Endodermal cell (in vitro differentiated cells): ENCODE measurements around the gene ACLY. TPM values are rescaled to one million over a fixed set of nuclear protein-coding genes. Genes with fewer than 3 reads are reported as not detected.
"Not testable (repeated sequence)": the region's sequence is repeated elsewhere in the genome, so short reads cannot be mapped to it uniquely, and the experiment has no call there.

Experiments
- DNase-seq: peaks from one replicate; pipeline ENCODE4 v3.0.0-alpha.2; 2017
- H3K27ac ChIP-seq: 2 replicates; pipeline ENCODE4 v1.5.1; 2013; ENCODE audit warnings: mild to moderate bottlenecking, low read depth, low read length, moderate library complexity
- H3K27me3 ChIP-seq: 2 replicates; pipeline ENCODE4 v1.6.1; 2013; ENCODE audit warnings: mild to moderate bottlenecking, low read length, moderate library complexity; ENCODE audit not compliant: insufficient read depth, control insufficient read depth, poor library complexity, severe bottlenecking
- H3K36me3 ChIP-seq: 2 replicates; pipeline ENCODE4 v1.7.0; 2013; ENCODE audit warnings: mild to moderate bottlenecking, low read length, moderate library complexity; ENCODE audit not compliant: control insufficient read depth, insufficient read depth
- H3K4me1 ChIP-seq: one replicate; pipeline ENCODE4 v1.7.0; 2013; ENCODE audit warnings: low read length; ENCODE audit not compliant: control insufficient read depth, insufficient read depth
- H3K4me3 ChIP-seq: 2 replicates; pipeline ENCODE4 v1.5.1; 2013; ENCODE audit warnings: mild to moderate bottlenecking, low read length, moderate library complexity
- H3K9ac ChIP-seq: 2 replicates; pipeline ENCODE4 v1.6.1; 2013; ENCODE audit warnings: mild to moderate bottlenecking, low read length, moderate library complexity; ENCODE audit not compliant: poor library complexity, severe bottlenecking; ENCODE audit errors: extremely low read depth
- H3K9me3 ChIP-seq: 2 replicates; pipeline ENCODE4 v1.6.1; 2013; ENCODE audit warnings: mild to moderate bottlenecking, low read length, moderate library complexity; ENCODE audit not compliant: control insufficient read depth
- H3K27ac Mint-ChIP-seq: 2 replicates; pipeline ENCODE4 v1.8.0; 2020; ENCODE audit warnings: mixed read lengths
- H3K27me3 Mint-ChIP-seq: 2 replicates; pipeline ENCODE4 v1.8.0; 2021; ENCODE audit warnings: mild to moderate bottlenecking, mixed read lengths; ENCODE audit not compliant: insufficient read depth
- H3K36me3 Mint-ChIP-seq: 2 replicates; pipeline ENCODE4 v1.8.0; 2020; ENCODE audit warnings: low read depth, mixed read lengths
- H3K4me1 Mint-ChIP-seq: 2 replicates; pipeline ENCODE4 v1.8.0; 2020; ENCODE audit warnings: mixed read lengths
- H3K4me3 Mint-ChIP-seq: 2 replicates; pipeline ENCODE4 v1.8.0; 2020; ENCODE audit warnings: mild to moderate bottlenecking, moderate library complexity, mixed read lengths
- H3K9me3 Mint-ChIP-seq: 2 replicates; pipeline ENCODE4 v1.8.0; 2020; ENCODE audit warnings: mild to moderate bottlenecking, mixed read lengths
- WGBS, 2 experiments: methylation state at CpG; one replicate each; pipeline versions ENCODE4 v1.1.5 to v1.1.7; 2013; ENCODE audit warnings: missing lambda C conversion rate in 2 of 2, mixed read lengths in 1 of 2; ENCODE audit not compliant: insufficient coverage in 1 of 2, insufficient read length in 1 of 2; 5-methylcytosine and 5-hydroxymethylcytosine counted together
- total RNA-seq, 2 donors: library from RNA; stranded (reverse); fragmentation: NEBNext Ultra II Directional in 1 of 2; extraction: Animal tissue kit (Norgen Biotek cat#: 25700) in 1 of 2; gene quantifications; 2 replicates in 1 of 2; 3 replicates in 1 of 2; pipeline ENCODE4 v1.2.1, GENCODE V29; 2021
- TF ChIP-seq, protein P1 (sequence below): fragments of 200-600 bp; sonication (generic); conservative IDR thresholded peaks from 2 replicates; pipeline ENCODE4 v1.5.0; 2021; ENCODE audit warnings: antibody characterized with exemption, mild to moderate bottlenecking

ACLY gene
- total RNA-seq, 2 donors from 2014 or later, result 261 to 304 TPM

DNA sequence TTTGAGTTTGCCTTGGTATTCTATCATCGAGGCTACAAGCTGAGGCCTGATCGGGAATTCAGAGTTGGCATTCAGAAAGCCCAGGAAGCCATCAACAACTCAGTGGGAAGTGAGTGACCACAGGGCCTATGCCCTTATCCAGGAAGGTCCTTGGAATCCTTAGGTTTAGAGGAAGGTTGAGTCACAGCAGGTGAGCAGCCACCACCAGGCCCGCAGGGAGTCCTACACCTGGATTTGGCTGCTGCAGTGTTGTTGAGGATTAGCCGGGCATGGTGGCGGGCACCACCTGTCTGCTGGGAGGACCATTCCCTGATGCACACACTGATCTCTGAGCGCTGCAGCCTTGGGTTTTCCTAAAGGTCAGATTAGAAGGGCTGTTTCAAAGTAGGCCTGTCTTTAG is 16.9 kb upstream of the ACLY start:
- Mint-ChIP-seq H3K27ac (no peak overlapping the region), H3K27me3 (no peaks in the 10 kb centered on the region), H3K4me3 (no peak overlapping the region), H3K36me3 (peaks cover 10% of the 10 kb centered on the region), H3K4me1 (no peaks in the 10 kb centered on the region), H3K9me3 (no peaks in the 10 kb centered on the region)
- no peak for DNase-seq
- 90 to 98% methylated on average over 6 of the region's 6 CpGs for WGBS, 2 experiments
- Histone ChIP-seq H3K36me3 (no peaks in the 10 kb centered on the region), H3K9me3 (no peaks in the 10 kb centered on the region), H3K27me3 (no peaks in the 10 kb centered on the region), H3K4me1 (no peaks in the 10 kb centered on the region), H3K4me3 (no peak overlapping the region), H3K27ac (no peak overlapping the region), H3K9ac (no peak overlapping the region)
- TF ChIP-seq, protein P1, sequence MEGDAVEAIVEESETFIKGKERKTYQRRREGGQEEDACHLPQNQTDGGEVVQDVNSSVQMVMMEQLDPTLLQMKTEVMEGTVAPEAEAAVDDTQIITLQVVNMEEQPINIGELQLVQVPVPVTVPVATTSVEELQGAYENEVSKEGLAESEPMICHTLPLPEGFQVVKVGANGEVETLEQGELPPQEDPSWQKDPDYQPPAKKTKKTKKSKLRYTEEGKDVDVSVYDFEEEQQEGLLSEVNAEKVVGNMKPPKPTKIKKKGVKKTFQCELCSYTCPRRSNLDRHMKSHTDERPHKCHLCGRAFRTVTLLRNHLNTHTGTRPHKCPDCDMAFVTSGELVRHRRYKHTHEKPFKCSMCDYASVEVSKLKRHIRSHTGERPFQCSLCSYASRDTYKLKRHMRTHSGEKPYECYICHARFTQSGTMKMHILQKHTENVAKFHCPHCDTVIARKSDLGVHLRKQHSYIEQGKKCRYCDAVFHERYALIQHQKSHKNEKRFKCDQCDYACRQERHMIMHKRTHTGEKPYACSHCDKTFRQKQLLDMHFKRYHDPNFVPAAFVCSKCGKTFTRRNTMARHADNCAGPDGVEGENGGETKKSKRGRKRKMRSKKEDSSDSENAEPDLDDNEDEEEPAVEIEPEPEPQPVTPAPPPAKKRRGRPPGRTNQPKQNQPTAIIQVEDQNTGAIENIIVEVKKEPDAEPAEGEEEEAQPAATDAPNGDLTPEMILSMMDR, result no peak

DNA sequence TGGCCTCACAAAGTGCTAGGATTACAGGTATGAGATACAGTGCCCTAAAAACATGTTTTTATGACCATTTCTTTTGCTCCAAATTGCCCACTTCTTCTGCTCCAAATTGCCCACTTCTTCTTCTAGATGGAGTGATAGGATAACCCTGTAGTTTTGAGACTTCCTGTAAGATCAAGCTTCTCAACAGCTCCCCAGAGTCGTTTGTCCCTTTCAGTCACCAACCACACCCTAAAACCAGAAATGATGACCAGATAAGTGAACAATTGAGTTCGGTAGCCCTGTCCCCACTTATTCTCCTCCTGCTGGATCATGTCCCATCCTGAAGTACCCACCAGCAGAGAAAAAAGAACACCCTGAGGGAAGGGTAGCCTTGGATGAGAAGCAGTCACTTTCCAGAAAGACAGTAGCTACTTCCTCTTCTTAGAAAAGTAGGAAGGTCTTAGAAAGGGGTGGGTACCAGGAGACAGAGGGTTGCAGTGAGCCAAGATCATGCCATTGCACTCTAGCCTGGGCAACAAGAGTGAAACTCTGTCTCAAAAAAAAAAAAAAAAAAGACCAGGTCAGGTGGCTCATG is 14.2 kb upstream of the ACLY start:
- H3K27me3 ChIP-seq, result no peaks in the 10 kb centered on the region
- no peaks in the 10 kb centered on the region for H3K27me3 Mint-ChIP-seq
- H3K27ac ChIP-seq, result no peak overlapping the region
- no peak overlapping the region for H3K9ac ChIP-seq
- TF ChIP-seq, protein P1, result no peak
- WGBS, 2 experiments, result 80% methylated on average over 2 of the region's 2 CpGs; no CpG with 5 or more reads in 1 of the 2 experiments
- H3K36me3 Mint-ChIP-seq, result peaks cover 7% of the 10 kb centered on the region
- H3K9me3 Mint-ChIP-seq, result no peaks in the 10 kb centered on the region
- no peaks in the 10 kb centered on the region for H3K36me3 ChIP-seq
- H3K4me3 Mint-ChIP-seq, result no peak overlapping the region
- peaks cover 8% of the 10 kb centered on the region for H3K4me1 Mint-ChIP-seq
- no peaks in the 10 kb centered on the region for H3K9me3 ChIP-seq
- H3K4me1 ChIP-seq, result no peaks in the 10 kb centered on the region
- DNase-seq, result no peak
- H3K27ac Mint-ChIP-seq, result no peak overlapping the region
- no peak overlapping the region for H3K4me3 ChIP-seq

DNA sequence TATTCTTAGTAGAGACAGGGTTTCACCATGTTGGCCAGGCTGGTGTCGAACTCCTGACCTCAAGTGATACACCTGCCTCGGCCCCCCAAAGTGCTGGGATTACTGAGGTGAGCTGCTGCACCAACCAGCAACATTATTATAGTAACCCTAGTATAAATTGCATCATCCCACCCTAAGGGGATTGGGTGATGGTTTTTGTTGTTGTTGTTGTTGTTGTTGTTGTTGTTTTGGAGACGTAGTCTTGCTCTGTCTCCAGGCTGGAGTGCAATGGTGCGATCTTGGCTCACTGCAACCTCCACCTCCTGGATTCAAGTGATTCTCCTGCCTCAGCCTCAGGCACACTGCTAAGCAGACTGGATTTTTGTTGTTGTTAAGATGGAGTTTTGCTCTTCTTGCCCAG is 13.0 kb upstream of the ACLY start:
- H3K9me3 Mint-ChIP-seq, H3K36me3 ChIP-seq, H3K4me3 Mint-ChIP-seq, H3K9me3 ChIP-seq, H3K4me1 ChIP-seq, H3K9ac ChIP-seq, H3K4me1 Mint-ChIP-seq, DNase-seq, H3K27me3 ChIP-seq, H3K27me3 Mint-ChIP-seq, H3K36me3 Mint-ChIP-seq, H3K27ac ChIP-seq, H3K27ac Mint-ChIP-seq, H3K4me3 ChIP-seq: not testable (repeated sequence)
- 95 to 100% methylated on average over 2 to 4 of the region's 4 CpGs for WGBS, 2 experiments

DNA sequence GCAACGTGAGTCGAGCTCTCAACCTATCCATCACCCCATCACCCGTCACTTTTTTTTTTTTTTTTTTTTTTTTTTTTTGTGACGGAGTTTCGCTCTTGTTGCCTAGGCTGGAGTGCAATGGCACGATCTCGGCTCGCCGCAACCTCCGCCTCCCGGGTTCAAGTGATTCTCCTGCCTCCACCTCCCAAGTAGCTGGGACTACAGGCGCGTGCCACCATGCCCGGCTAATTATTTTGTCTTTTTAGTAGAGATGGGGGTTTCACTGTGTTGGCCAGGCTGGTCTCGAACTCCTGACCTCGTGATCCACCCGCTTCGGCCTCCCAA is 12.0 kb upstream of the ACLY start:
- Histone ChIP-seq H3K9ac (peak overlapping the region; percentile 59), H3K4me3 (peak overlapping the region; percentile 95)
- not testable (repeated sequence) for H3K27me3 Mint-ChIP-seq, H3K9me3 Mint-ChIP-seq, H3K27me3 ChIP-seq, H3K4me1 Mint-ChIP-seq, H3K27ac ChIP-seq, H3K9me3 ChIP-seq, H3K36me3 ChIP-seq, H3K36me3 Mint-ChIP-seq, DNase-seq, H3K4me1 ChIP-seq
- H3K27ac Mint-ChIP-seq, result peak overlapping the region; percentile 98
- WGBS, 2 experiments, result 61 to 91% methylated on average over 7 to 17 of the region's 18 CpGs
- H3K4me3 Mint-ChIP-seq, result peak overlapping the region; percentile 76
